Endothelial cell of umbilical vein (primary cell): ENCODE measurements around the gene ZRSR2.

Experiments used
- CTCF ChIP-seq, 2 donors: IDR thresholded peaks; 1 replicate in 1 of 2; 2 replicates in 1 of 2; pipeline ENCODE4 v1.5.1; 2011; ENCODE audit warnings: low read length in 2 of 2, mild to moderate bottlenecking in 2 of 2, moderate library complexity in 2 of 2, control low read depth in 1 of 2, inconsistent platforms in 1 of 2, low read depth in 1 of 2; ENCODE audit not compliant: insufficient read depth in 1 of 2; ENCODE audit errors: extremely low read depth in 1 of 2
- EZH2 ChIP-seq: IDR thresholded peaks from 2 replicates; pipeline ENCODE4 v1.6.1; 2012; ENCODE audit warnings: borderline replicate concordance, low read depth, mild to moderate bottlenecking, moderate library complexity, low read length, inconsistent platforms; ENCODE audit not compliant: severe bottlenecking
- JUN ChIP-seq: IDR thresholded peaks from 2 replicates; pipeline ENCODE4 v1.6.1; 2011; ENCODE audit warnings: borderline replicate concordance, low read depth; ENCODE audit not compliant: insufficient read length, insufficient read depth
- MYC ChIP-seq: IDR thresholded peaks from one replicate; pipeline ENCODE4 v1.6.1; 2011; ENCODE audit warnings: mild to moderate bottlenecking, low read depth, low read length
- POLR2A ChIP-seq: IDR thresholded peaks from 2 replicates; pipeline ENCODE4 v1.6.1; 2012; ENCODE audit warnings: low read depth, mild to moderate bottlenecking, control low read depth, low read length
- POLR2AphosphoS5 ChIP-seq: IDR thresholded peaks from 2 replicates; pipeline ENCODE4 v1.6.1; 2012; ENCODE audit warnings: low read depth, mild to moderate bottlenecking, control low read depth, low read length, moderate library complexity; ENCODE audit not compliant: insufficient read depth
- TF ChIP-seq, protein P1 (sequence below): IDR thresholded peaks from 2 replicates; pipeline ENCODE4 v1.6.1; 2011; ENCODE audit not compliant: insufficient read depth, insufficient read length

- TF ChIP-seq POLR2AphosphoS5 = no peak
- no peak for TF ChIP-seq POLR2A
- no peak for TF ChIP-seq EZH2
- TF ChIP-seq CTCF (IDR thresholded peaks at IDR 0.05; ENCODE audit: extremely low read depth in 1 of 2, insufficient read depth in 1 of 2, low read depth in 1 of 2, low read length in 2 of 2) = no peak
- no peak for TF ChIP-seq MYC
- TF ChIP-seq, protein P1, sequence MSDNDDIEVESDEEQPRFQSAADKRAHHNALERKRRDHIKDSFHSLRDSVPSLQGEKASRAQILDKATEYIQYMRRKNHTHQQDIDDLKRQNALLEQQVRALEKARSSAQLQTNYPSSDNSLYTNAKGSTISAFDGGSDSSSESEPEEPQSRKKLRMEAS = no peak
- no peak for TF ChIP-seq JUN
Measured at GRCh38 chrX:15744181-15744867, 46.0 kb upstream of the ZRSR2 start.
